IMR-90 (cell line): ENCODE results near the gene CREB5. TPM values are rescaled to one million over a fixed set of nuclear protein-coding genes. Genes with fewer than 3 reads are reported as not detected.

Experiments used
- ATAC-seq: fragments of 200-7000 bp; cut with Tn5 transposase; 2 replicates; pipeline ENCODE4 v1.9.1; 2020; ENCODE audit warnings: low read depth, mild to moderate bottlenecking, moderate library complexity
- BruUV-seq: library from RNA; stranded (reverse); fragments of 400-500 nt; replicated peaks from 2 replicates; lab custom pipeline; 2021; lab: Mats Ljungman, UMichigan
- CTCF ChIA-PET: fragments of 300-600 bp; formaldehyde crosslinking; extraction: SDS; loops from one replicate; lab custom pipeline; 2021; ENCODE audit warnings: antibody characterized with exemption; lab: Yijun Ruan, JAX
- POLR2A ChIA-PET: fragments of 300-600 bp; sonication (Branson Sonifier 250); formaldehyde crosslinking; loops from one replicate; lab custom pipeline; 2022; ENCODE audit warnings: antibody characterized with exemption; ENCODE audit not compliant: unreplicated experiment; lab: Charles Lee
- DNase-seq: peaks from one replicate; pipeline ENCODE4 v3.0.0; 2013
- H2AFZ ChIP-seq: replicated peaks from 2 replicates; pipeline ENCODE3; 2013; ENCODE audit warnings: low read length, mild to moderate bottlenecking; ENCODE audit not compliant: poor library complexity
- H2AK5ac ChIP-seq: 2 replicates; pipeline ENCODE4 v1.6.1; 2013; ENCODE audit warnings: low read depth, low read length, inconsistent platforms
- H2AK9ac ChIP-seq: replicated peaks from 2 replicates; pipeline ENCODE3; 2013; ENCODE audit warnings: mild to moderate bottlenecking, low read depth, low read length, moderate library complexity; ENCODE audit not compliant: poor library complexity
- H2BK120ac ChIP-seq: 2 replicates; pipeline ENCODE4 v1.6.1; 2013; ENCODE audit warnings: low read depth, low read length, inconsistent platforms
- H2BK15ac ChIP-seq: 3 replicates; pipeline ENCODE4 v1.6.1; 2013; ENCODE audit warnings: low read depth, low read length, inconsistent platforms
- H2BK20ac ChIP-seq: 2 replicates; pipeline ENCODE4 v1.6.1; 2013; ENCODE audit warnings: low read depth, mild to moderate bottlenecking, inconsistent platforms, low read length, moderate library complexity
- H2BK5ac ChIP-seq: 2 replicates; pipeline ENCODE4 v1.6.1; 2013; ENCODE audit warnings: mild to moderate bottlenecking, low read depth, low read length, inconsistent platforms; ENCODE audit not compliant: poor library complexity, severe bottlenecking
- H3K14ac ChIP-seq: replicated peaks from 2 replicates; pipeline ENCODE4 v1.6.1; 2013; ENCODE audit warnings: low read depth, low read length, inconsistent platforms
- H3K18ac ChIP-seq: 2 replicates; pipeline ENCODE4 v1.6.1; 2013; ENCODE audit warnings: low read depth, low read length, control low read depth
- H3K23ac ChIP-seq: 2 replicates; pipeline ENCODE4 v1.6.1; 2013; ENCODE audit warnings: low read depth, low read length, inconsistent platforms
- H3K27ac ChIP-seq: 2 replicates; pipeline ENCODE4 v1.5.1; 2013; ENCODE audit warnings: mild to moderate bottlenecking, control low read depth, low read length; ENCODE audit not compliant: insufficient read depth
- H3K27me3 ChIP-seq: 2 replicates; pipeline ENCODE4 v1.6.1; 2013; ENCODE audit warnings: low read length; ENCODE audit not compliant: control insufficient read depth, insufficient read depth
- H3K36me3 ChIP-seq: 2 replicates; pipeline ENCODE4 v1.6.1; 2013; ENCODE audit warnings: low read length, mixed read lengths; ENCODE audit not compliant: control insufficient read depth, insufficient read depth
- H3K4ac ChIP-seq: 2 replicates; pipeline ENCODE4 v1.6.1; 2013; ENCODE audit warnings: low read depth, low read length, inconsistent platforms
- H3K4me1 ChIP-seq: 2 replicates; pipeline ENCODE4 v1.6.1; 2013; ENCODE audit warnings: low read length, mixed read lengths; ENCODE audit not compliant: control insufficient read depth, insufficient read depth
- H3K4me2 ChIP-seq: 2 replicates; pipeline ENCODE4 v1.6.1; 2013; ENCODE audit warnings: low read depth, mild to moderate bottlenecking, control low read depth, low read length, moderate library complexity
- H3K4me3 ChIP-seq: 2 replicates; pipeline ENCODE4 v1.5.1; 2013; ENCODE audit warnings: low read depth, mild to moderate bottlenecking, control low read depth, low read length, moderate library complexity; ENCODE audit not compliant: insufficient read depth
- H3K56ac ChIP-seq: 2 replicates; pipeline ENCODE4 v1.6.1; 2013; ENCODE audit warnings: low read length, inconsistent platforms; ENCODE audit not compliant: insufficient read depth; ENCODE audit errors: extremely low read depth
- H3K79me1 ChIP-seq, 2 experiments: 2 replicates each; pipeline ENCODE4 v1.6.1; 2013; ENCODE audit warnings: low read length in 2 of 2, inconsistent platforms in 1 of 2, low read depth in 1 of 2
- H3K9ac ChIP-seq: 2 replicates; pipeline ENCODE4 v1.6.1; 2013; ENCODE audit warnings: low read depth, low read length, control low read depth
- H3K9me1 ChIP-seq: 2 replicates; pipeline ENCODE4 v1.6.1; 2013; ENCODE audit warnings: low read length, inconsistent platforms; ENCODE audit not compliant: insufficient read depth
- H3K9me3 ChIP-seq: 2 replicates; pipeline ENCODE4 v1.6.1; 2013; ENCODE audit warnings: low read length; ENCODE audit not compliant: control insufficient read depth, insufficient read depth
- H4K20me1 ChIP-seq: 2 replicates; pipeline ENCODE4 v1.6.1; 2013; ENCODE audit warnings: low read length, inconsistent platforms; ENCODE audit not compliant: insufficient read depth
- H4K5ac ChIP-seq: 2 replicates; pipeline ENCODE4 v1.6.1; 2013; ENCODE audit warnings: mild to moderate bottlenecking, low read depth, low read length, control low read depth
- H4K8ac ChIP-seq, 2 experiments: 2 replicates each; pipeline ENCODE4 v1.6.1; 2013; ENCODE audit warnings: low read depth in 2 of 2, low read length in 2 of 2, control low read depth in 1 of 2, inconsistent platforms in 1 of 2
- H4K91ac ChIP-seq: 2 replicates; pipeline ENCODE4 v1.6.1; 2013; ENCODE audit warnings: low read depth, low read length, inconsistent platforms; ENCODE audit not compliant: insufficient read depth
- BHLHE40 ChIP-seq: fragments of 150-350 bp; IDR thresholded peaks from 2 replicates; pipeline ENCODE4 v1.6.1; 2016; ENCODE audit warnings: mild to moderate bottlenecking, low read depth, low read length
- CEBPB ChIP-seq: IDR thresholded peaks from 2 replicates; pipeline ENCODE4 v1.6.1; 2012; ENCODE audit warnings: low read depth, low read length, improper control_type of control experiment
- CHD1 ChIP-seq: IDR thresholded peaks from 2 replicates; pipeline ENCODE4 v1.6.1; 2012; ENCODE audit warnings: low read depth, low read length, improper control_type of control experiment
- FOS ChIP-seq: fragments of 150-350 bp; IDR thresholded peaks from 2 replicates; pipeline ENCODE4 v1.6.1; 2016; ENCODE audit warnings: low read depth, low read length
- MAFK ChIP-seq: IDR thresholded peaks from 2 replicates; pipeline ENCODE4 v1.6.1; 2012; ENCODE audit warnings: low read depth, low read length, improper control_type of control experiment
- MAZ ChIP-seq: IDR thresholded peaks from 2 replicates; pipeline ENCODE4 v1.6.1; 2012; ENCODE audit warnings: low read depth, mild to moderate bottlenecking, low read length, improper control_type of control experiment, moderate library complexity, borderline replicate concordance
- MXI1 ChIP-seq: IDR thresholded peaks from 2 replicates; pipeline ENCODE4 v1.6.1; 2012; ENCODE audit warnings: low read depth, mild to moderate bottlenecking, low read length, moderate library complexity, borderline replicate concordance
- NFE2L2 ChIP-seq: fragments of 150-350 bp; IDR thresholded peaks from 2 replicates; pipeline ENCODE4 v1.6.1; 2016; ENCODE audit warnings: low read depth, mild to moderate bottlenecking, low read length
- POLR2A ChIP-seq: IDR thresholded peaks from 2 replicates; pipeline ENCODE4 v1.6.1; 2012; ENCODE audit warnings: mild to moderate bottlenecking, low read depth, low read length
- RAD21 ChIP-seq: IDR thresholded peaks from 2 replicates; pipeline ENCODE4 v1.6.1; 2012; ENCODE audit warnings: low read length, improper control_type of control experiment
- RCOR1 ChIP-seq: IDR thresholded peaks from 2 replicates; pipeline ENCODE4 v1.6.1; 2012; ENCODE audit warnings: mild to moderate bottlenecking, low read length, improper control_type of control experiment; ENCODE audit not compliant: insufficient replicate concordance
- RFX5 ChIP-seq: IDR thresholded peaks from 2 replicates; pipeline ENCODE4 v1.8.0; 2012; ENCODE audit warnings: low read depth, mild to moderate bottlenecking, low read length, moderate library complexity
- SMC3 ChIP-seq: fragments of 150-350 bp; IDR thresholded peaks from 2 replicates; pipeline ENCODE4 v1.6.1; 2016; ENCODE audit warnings: low read depth, mild to moderate bottlenecking, antibody characterized with exemption, low read length, moderate library complexity
- WGBS, 2 experiments: methylation state at CpG; one replicate each; pipeline versions ENCODE4 v1.1.5 to v1.1.7; 2013; ENCODE audit warnings: missing lambda C conversion rate in 2 of 2; ENCODE audit not compliant: insufficient read length in 1 of 2; ENCODE audit errors: extremely low coverage in 2 of 2; 5-methylcytosine and 5-hydroxymethylcytosine counted together
- dilution Hi-C: fragments of 300-500 bp; cut with HindIII; formaldehyde crosslinking; loops from one replicate; pipeline ENCODE4 v1.14.3; 2018; ENCODE audit warnings: low sequenced_read_pairs; ENCODE audit not compliant: unreplicated experiment
- in situ Hi-C: fragments of 300-500 bp; cut with MboI; formaldehyde crosslinking; loops from 3 replicates; pipeline ENCODE4 v1.14.3; 2019; ENCODE audit warnings: low sequenced_read_pairs, inconsistent platforms, mixed read lengths
- intact Hi-C: fragments of 100-400 bp; cut with micrococcal nuclease; formaldehyde crosslinking; loops from 2 replicates; pipeline ENCODE4 v1.10.0; 2022
- polyA plus RNA-seq, 3 experiments: library from polyadenylated mRNA; depleted of rRNA; stranded (reverse); fragments of >200 nt; gene quantifications; 2 replicates each; pipeline ENCODE4 v1.2.3, GENCODE V29; 2012; ENCODE audit warnings: low replicate concordance in 1 of 3
- total RNA-seq: library from RNA; depleted of rRNA; stranded (reverse); fragments of >200 nt; gene quantifications from 2 replicates; pipeline ENCODE4 v1.2.3, GENCODE V29; 2012
- TF ChIP-seq, protein P1 (sequence below): fragments of 150-350 bp; IDR thresholded peaks from 2 replicates; pipeline ENCODE4 v1.6.1; 2016; ENCODE audit warnings: low read depth, mild to moderate bottlenecking, low read length, moderate library complexity, borderline replicate concordance
- TF ChIP-seq, protein P2 (sequence below): fragments of 150-350 bp; IDR thresholded peaks from 2 replicates; pipeline ENCODE4 v1.6.1; 2017; ENCODE audit warnings: mild to moderate bottlenecking, antibody characterized with exemption, low read length, low read depth
- TF ChIP-seq, protein P3 (sequence below): conservative IDR thresholded peaks from 2 replicates; pipeline ENCODE4 v1.5.1; 2012; ENCODE audit warnings: mild to moderate bottlenecking, low read depth, low read length, improper control_type of control experiment

Gene CREB5
- total and polyA plus RNA-seq, 2 of the 4 experiments (the other 2 are of a cell fraction), result 7.3 to 13.1 TPM

DNA sequence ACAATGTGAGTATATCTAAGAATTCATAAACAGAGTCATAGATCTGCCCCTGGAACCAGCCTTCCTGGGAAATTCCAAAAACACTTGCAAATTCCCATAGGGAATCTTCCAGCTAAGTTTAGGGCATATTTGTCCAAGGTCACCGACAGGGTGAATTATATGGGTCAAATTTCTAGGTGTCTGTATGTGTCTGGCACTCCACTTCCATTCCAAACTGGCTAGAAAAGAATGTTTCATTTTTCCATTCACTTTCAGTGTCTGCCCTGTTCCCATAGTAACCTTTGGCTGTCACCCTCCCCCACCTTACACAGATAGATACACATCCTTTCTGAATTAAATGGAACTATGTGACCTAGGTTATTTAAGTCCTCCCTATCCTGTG, 230.9 kb downstream of the CREB5 start:
- no peak overlapping the region for H2BK20ac ChIP-seq
- no peak overlapping the region for H3K9ac ChIP-seq
- H3K4me2 ChIP-seq, result no peak overlapping the region
- H2AK9ac ChIP-seq, result no peak overlapping the region
- H4K5ac ChIP-seq, result no peak overlapping the region
- H4K20me1 ChIP-seq, result no peaks in the 10 kb centered on the region
- no peaks in the 10 kb centered on the region for H3K9me1 ChIP-seq
- H2AK5ac ChIP-seq, result no peak overlapping the region
- H2BK120ac ChIP-seq, result no peak overlapping the region
- no peaks in the 10 kb centered on the region for H3K27me3 ChIP-seq
- dilution Hi-C loops, result no loop called here
- no peak overlapping the region for H3K23ac ChIP-seq
- no peak overlapping the region for H4K8ac ChIP-seq
- no peaks in the 10 kb centered on the region for H3K9me3 ChIP-seq
- no peak overlapping the region for H3K56ac ChIP-seq
- no peak for TF ChIP-seq MAFK
- TF ChIP-seq SMC3, result no peak
- no peak for TF ChIP-seq FOS
- TF ChIP-seq, protein P1, sequence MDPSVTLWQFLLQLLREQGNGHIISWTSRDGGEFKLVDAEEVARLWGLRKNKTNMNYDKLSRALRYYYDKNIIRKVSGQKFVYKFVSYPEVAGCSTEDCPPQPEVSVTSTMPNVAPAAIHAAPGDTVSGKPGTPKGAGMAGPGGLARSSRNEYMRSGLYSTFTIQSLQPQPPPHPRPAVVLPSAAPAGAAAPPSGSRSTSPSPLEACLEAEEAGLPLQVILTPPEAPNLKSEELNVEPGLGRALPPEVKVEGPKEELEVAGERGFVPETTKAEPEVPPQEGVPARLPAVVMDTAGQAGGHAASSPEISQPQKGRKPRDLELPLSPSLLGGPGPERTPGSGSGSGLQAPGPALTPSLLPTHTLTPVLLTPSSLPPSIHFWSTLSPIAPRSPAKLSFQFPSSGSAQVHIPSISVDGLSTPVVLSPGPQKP, result no peak
- TF ChIP-seq, protein P2, sequence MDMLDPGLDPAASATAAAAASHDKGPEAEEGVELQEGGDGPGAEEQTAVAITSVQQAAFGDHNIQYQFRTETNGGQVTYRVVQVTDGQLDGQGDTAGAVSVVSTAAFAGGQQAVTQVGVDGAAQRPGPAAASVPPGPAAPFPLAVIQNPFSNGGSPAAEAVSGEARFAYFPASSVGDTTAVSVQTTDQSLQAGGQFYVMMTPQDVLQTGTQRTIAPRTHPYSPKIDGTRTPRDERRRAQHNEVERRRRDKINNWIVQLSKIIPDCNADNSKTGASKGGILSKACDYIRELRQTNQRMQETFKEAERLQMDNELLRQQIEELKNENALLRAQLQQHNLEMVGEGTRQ, result no peak
- TF ChIP-seq BHLHE40, result no peak
- TF ChIP-seq RCOR1, result no peak
- no peak for TF ChIP-seq MXI1
- no peak for TF ChIP-seq POLR2A
- TF ChIP-seq MAZ, result no peak
- no peak for TF ChIP-seq CEBPB
- TF ChIP-seq RFX5, result no peak
- TF ChIP-seq, protein P3, sequence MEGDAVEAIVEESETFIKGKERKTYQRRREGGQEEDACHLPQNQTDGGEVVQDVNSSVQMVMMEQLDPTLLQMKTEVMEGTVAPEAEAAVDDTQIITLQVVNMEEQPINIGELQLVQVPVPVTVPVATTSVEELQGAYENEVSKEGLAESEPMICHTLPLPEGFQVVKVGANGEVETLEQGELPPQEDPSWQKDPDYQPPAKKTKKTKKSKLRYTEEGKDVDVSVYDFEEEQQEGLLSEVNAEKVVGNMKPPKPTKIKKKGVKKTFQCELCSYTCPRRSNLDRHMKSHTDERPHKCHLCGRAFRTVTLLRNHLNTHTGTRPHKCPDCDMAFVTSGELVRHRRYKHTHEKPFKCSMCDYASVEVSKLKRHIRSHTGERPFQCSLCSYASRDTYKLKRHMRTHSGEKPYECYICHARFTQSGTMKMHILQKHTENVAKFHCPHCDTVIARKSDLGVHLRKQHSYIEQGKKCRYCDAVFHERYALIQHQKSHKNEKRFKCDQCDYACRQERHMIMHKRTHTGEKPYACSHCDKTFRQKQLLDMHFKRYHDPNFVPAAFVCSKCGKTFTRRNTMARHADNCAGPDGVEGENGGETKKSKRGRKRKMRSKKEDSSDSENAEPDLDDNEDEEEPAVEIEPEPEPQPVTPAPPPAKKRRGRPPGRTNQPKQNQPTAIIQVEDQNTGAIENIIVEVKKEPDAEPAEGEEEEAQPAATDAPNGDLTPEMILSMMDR, result no peak
- no peak for TF ChIP-seq NFE2L2
- no peak for TF ChIP-seq RAD21
- no peak for TF ChIP-seq CHD1
- no peak overlapping the region for H3K4me3 ChIP-seq
- H3K79me1 ChIP-seq, result no peaks in the 10 kb centered on the region
- no peak overlapping the region for H2BK15ac ChIP-seq
- intact Hi-C loops, result no loop called here
- no peak overlapping the region for H4K91ac ChIP-seq
- H3K36me3 ChIP-seq, result no peaks in the 10 kb centered on the region
- no peak for DNase-seq
- no peak overlapping the region for H2BK5ac ChIP-seq
- H3K4ac ChIP-seq, result no peak overlapping the region
- CTCF ChIA-PET, result no interaction called here
- no TSS peak for BruUV-seq
- no peak overlapping the region for H2AFZ ChIP-seq
- H3K18ac ChIP-seq, result no peak overlapping the region
- no CpG with 5 or more reads among the region's 1 CpG for WGBS, 2 experiments
- H3K14ac ChIP-seq, result no peak overlapping the region
- no peak for ATAC-seq
- POLR2A ChIA-PET, result no interaction called here
- in situ Hi-C loops, result no loop called here
- no peaks in the 10 kb centered on the region for H3K4me1 ChIP-seq
- H3K27ac ChIP-seq, result no peak overlapping the region
